Left ventricle myocardium inferior (tissue), 1 donor: Measurements from ENCODE around the gene LMTK2. TPM values are rescaled to one million over a fixed set of nuclear protein-coding genes. Genes with fewer than 3 reads are reported as not detected.

Experiments
- DNase-seq: peaks from one replicate; pipeline ENCODE4 v3.0.0-alpha.2; 2020
- H3K27ac ChIP-seq: fragments of 200-600 bp; replicated peaks from 2 replicates; pipeline ENCODE4 v1.8.0; 2021
- H3K27me3 ChIP-seq: fragments of 200-600 bp; 2 replicates; pipeline ENCODE4 v1.8.0; 2021; ENCODE audit warnings: low read depth
- H3K36me3 ChIP-seq: fragments of 200-600 bp; 2 replicates; pipeline ENCODE4 v1.8.0; 2021
- H3K4me1 ChIP-seq: fragments of 200-600 bp; 2 replicates; pipeline ENCODE4 v1.8.0; 2021
- H3K4me3 ChIP-seq: fragments of 200-600 bp; 2 replicates; pipeline ENCODE4 v1.8.0; 2021; ENCODE audit warnings: mild to moderate bottlenecking, moderate library complexity
- H3K9me3 ChIP-seq: fragments of 200-600 bp; replicated peaks from 2 replicates; pipeline ENCODE4 v1.8.0; 2021
- intact Hi-C: fragments of 100-400 bp; cut with micrococcal nuclease; formaldehyde crosslinking; loops from one replicate; pipeline ENCODE4 v1.11.0; 2022
- total RNA-seq: library from RNA; stranded (reverse); fragmentation: NEBNext Ultra II Directional; extraction: Animal tissue kit (Norgen Biotek cat#: 25700); gene quantifications from one replicate; pipeline ENCODE4 v1.2.1, GENCODE V29; 2021
- TF ChIP-seq, protein P1 (sequence below): fragments of 200-600 bp; IDR thresholded peaks from 2 replicates; pipeline ENCODE4 v1.8.0; 2021; ENCODE audit warnings: antibody characterized with exemption, mild to moderate bottlenecking, borderline replicate concordance
- donor health status: DM: no; HTN: yes; CAD: no; lungs with severe emphysema.

LMTK2 gene
- total RNA-seq, 1 donor from 2014 or later = 26.9 TPM

DNA sequence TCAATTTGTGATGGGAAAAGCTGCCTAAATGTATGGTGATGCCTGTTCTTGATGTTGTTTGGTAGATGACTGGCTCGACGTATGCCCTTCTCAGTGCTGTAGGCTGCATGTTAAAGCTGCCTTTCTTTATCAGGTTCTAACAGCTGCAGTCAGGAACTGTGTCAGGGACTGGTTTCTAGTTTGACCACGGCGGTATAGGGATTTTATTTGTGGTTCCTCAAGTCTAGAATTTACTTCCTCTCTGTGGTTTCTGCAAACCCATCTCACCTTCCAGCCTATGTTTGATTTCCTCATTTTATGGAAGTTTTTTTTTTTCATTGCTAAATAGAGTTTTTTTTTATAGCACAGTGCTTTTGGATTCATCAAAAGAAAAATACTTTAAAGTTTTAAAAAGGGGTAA is 26.5 kb downstream of the LMTK2 start:
- peaks cover 9% of the 10 kb centered on the region for H3K36me3 ChIP-seq
- H3K27me3 ChIP-seq = no peaks in the 10 kb centered on the region
- no peaks in the 10 kb centered on the region for H3K9me3 ChIP-seq
- intact Hi-C loops = no loop called here
- no peak for DNase-seq
- H3K27ac ChIP-seq = no peak overlapping the region
- H3K4me3 ChIP-seq = no peak overlapping the region
- H3K4me1 ChIP-seq = peaks cover 65% of the 10 kb centered on the region
- TF ChIP-seq, protein P1, sequence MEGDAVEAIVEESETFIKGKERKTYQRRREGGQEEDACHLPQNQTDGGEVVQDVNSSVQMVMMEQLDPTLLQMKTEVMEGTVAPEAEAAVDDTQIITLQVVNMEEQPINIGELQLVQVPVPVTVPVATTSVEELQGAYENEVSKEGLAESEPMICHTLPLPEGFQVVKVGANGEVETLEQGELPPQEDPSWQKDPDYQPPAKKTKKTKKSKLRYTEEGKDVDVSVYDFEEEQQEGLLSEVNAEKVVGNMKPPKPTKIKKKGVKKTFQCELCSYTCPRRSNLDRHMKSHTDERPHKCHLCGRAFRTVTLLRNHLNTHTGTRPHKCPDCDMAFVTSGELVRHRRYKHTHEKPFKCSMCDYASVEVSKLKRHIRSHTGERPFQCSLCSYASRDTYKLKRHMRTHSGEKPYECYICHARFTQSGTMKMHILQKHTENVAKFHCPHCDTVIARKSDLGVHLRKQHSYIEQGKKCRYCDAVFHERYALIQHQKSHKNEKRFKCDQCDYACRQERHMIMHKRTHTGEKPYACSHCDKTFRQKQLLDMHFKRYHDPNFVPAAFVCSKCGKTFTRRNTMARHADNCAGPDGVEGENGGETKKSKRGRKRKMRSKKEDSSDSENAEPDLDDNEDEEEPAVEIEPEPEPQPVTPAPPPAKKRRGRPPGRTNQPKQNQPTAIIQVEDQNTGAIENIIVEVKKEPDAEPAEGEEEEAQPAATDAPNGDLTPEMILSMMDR = no peak

DNA sequence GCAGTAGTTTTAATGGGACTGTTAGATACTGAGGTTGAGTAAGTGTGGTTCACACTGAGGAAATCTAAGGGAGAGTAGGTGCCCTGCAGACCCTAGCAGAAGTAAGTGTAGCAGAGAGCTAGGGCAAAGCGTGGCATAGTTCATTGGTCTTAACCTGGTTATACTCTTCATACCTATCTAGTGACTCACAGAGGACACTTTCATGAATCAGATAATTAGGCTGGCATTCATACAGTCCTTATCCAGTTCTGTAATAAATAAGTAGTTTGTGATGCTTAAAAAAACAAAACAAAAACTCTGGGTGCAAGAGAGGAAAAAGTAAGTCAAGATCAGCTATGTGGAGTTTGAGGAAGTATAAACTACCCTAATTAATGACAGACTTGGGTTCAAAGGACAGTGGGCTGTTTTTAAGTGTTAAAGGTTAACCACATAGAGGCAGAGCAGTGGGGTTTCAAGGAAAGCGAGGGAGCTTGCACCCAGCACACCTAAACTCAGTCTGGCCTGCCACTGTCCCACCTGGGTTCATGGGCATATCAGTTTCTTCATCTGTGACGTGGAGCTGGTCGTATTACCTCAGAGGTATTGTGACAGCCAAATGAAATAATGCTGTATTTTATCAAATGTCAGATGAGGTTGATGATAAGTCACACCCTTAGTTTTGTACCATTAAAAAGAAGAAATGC is 27.1 kb downstream of the LMTK2 start:
- H3K27ac ChIP-seq = no peak overlapping the region
- intact Hi-C loops = no loop called here

DNA sequence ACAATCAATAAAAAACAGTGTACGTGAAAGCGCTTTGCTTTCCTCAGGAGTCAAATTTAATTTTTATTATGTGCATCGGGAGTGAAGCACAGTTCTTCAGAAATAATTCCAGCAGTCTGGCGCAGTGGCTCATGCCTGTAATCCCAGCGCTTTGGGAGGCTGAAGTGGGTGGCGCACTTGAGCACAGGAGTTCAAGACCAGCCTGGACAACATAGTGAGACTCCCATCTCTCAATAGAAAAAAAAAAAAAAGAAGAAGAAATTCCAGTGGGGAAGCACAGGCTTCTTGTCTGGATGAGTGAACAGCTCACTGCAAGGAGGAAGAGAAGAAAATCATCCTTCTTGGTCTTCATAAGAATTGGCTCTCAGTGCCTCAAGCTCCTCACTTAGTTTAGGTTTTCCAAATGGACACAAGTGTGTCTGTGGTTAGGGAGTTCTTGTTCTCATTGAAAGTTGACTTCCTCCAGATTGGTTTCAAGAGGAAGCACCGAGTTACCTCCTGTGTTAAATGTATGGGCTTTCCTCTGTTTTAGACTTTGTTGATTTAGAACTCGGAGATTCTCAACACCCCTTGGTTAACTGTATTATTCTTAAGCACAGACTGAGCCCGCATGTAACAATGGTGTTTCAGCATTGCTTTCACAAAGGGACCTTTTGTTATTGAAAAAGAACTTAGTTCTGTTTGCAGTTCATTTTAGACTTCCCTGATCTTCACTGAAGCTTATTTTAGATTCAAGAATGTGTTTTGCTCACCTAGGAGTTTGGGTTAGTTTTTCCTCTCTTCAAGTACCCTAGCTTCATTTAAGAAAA is 28.0 kb downstream of the LMTK2 start:
- no peak for DNase-seq
- H3K27ac ChIP-seq = no peak overlapping the region
- H3K4me1 ChIP-seq = peaks cover 65% of the 10 kb centered on the region
- peaks cover 23% of the 10 kb centered on the region for H3K36me3 ChIP-seq
- TF ChIP-seq, protein P1 = no peak
- H3K4me3 ChIP-seq = no peak overlapping the region
- no peaks in the 10 kb centered on the region for H3K27me3 ChIP-seq
- no peaks in the 10 kb centered on the region for H3K9me3 ChIP-seq
- intact Hi-C loops = no loop called here

More for the DNA sequence above, 27.1 kb downstream of the LMTK2 start:
- H3K9me3 ChIP-seq = no peaks in the 10 kb centered on the region
- H3K27me3 ChIP-seq = no peaks in the 10 kb centered on the region
- DNase-seq = no peak
- peaks cover 65% of the 10 kb centered on the region for H3K4me1 ChIP-seq
- peaks cover 15% of the 10 kb centered on the region for H3K36me3 ChIP-seq
- H3K4me3 ChIP-seq = no peak overlapping the region
- TF ChIP-seq, protein P1 = no peak

DNA sequence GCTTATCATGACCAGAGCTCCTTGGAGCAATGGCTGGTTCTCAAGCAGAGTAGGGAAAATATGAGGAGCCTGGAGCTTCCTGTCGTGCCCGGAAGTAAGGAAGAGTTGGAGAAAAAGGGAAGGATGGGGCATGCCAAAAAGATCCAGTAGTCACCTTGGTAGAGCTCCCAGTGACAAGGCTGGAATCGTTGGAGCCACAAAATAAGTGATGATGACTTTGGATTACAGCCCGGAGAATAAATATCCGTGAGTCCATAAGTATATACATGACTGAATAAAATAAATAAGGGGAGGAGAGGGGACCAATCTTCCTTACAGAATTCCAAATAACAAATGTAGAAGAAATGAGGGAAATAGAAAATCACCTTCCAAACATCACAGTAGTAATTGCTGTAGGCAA is 29.3 kb downstream of the LMTK2 start:
- H3K9me3 ChIP-seq = no peaks in the 10 kb centered on the region
- TF ChIP-seq, protein P1 = no peak
- DNase-seq = no peak
- H3K27ac ChIP-seq = no peak overlapping the region
- H3K4me3 ChIP-seq = no peak overlapping the region
- intact Hi-C loops = no loop called here
- H3K36me3 ChIP-seq = peaks cover 31% of the 10 kb centered on the region
- H3K27me3 ChIP-seq = no peaks in the 10 kb centered on the region
- peaks cover 53% of the 10 kb centered on the region for H3K4me1 ChIP-seq

DNA sequence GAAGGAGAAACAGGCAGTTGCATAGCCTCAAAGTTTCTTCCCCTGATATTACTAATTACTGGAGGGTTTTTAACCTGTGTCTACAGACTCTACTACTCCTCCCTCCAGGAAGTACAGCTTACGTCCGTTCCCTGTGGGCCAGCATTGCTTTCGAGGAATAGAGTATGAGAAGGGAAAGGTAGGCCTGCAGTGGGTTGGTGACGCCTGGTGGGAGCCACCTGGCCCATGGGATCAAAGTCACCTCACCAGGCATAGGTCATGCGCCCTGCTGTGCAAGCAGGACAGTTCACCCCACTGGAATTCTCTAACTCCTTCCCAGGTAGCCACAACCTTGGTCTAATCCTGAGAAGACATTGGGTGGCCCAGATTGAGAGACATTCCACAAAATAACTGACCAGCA is 29.8 kb downstream of the LMTK2 start:
- DNase-seq = no peak
- peaks cover 48% of the 10 kb centered on the region for H3K4me1 ChIP-seq
- no peaks in the 10 kb centered on the region for H3K27me3 ChIP-seq
- no peaks in the 10 kb centered on the region for H3K9me3 ChIP-seq
- peaks cover 34% of the 10 kb centered on the region for H3K36me3 ChIP-seq
- TF ChIP-seq, protein P1 = no peak
- intact Hi-C loops = no loop called here
- no peak overlapping the region for H3K4me3 ChIP-seq
- H3K27ac ChIP-seq = no peak overlapping the region
